GDM1 (cell line): ENCODE data around the gene PLD6.
"Not testable (repeated sequence)": the region's sequence is repeated elsewhere in the genome, so short reads cannot be mapped to it uniquely, and the experiment has no call there.

Source experiments
- DNase-seq: peaks from one replicate; lab custom pipeline; 2025; lab: John Stamatoyannopoulos, UW

Gene PLD6

GRCh38 chr17:17176341-17176740 lies 29.8 kb downstream of the PLD6 start:
- no peak for DNase-seq

GRCh38 chr17:17175917-17176316 lies 30.2 kb downstream of the PLD6 start:
- DNase-seq = no peak

GRCh38 chr17:17175340-17175739 lies 30.8 kb downstream of the PLD6 start:
- DNase-seq = no peak

- DNase-seq = no peak
Observed at GRCh38 chr17:17173921-17174320, 32.2 kb downstream of the PLD6 start.

GRCh38 chr17:17172990-17173389 lies 33.1 kb downstream of the PLD6 start:
- no peak for DNase-seq

- DNase-seq = no peak
Observed at GRCh38 chr17:17172001-17172939, 33.9 kb downstream of the PLD6 start.

- no peak for DNase-seq
Observed at GRCh38 chr17:17171186-17171585, 34.9 kb downstream of the PLD6 start.

GRCh38 chr17:17170346-17170985 lies 35.7 kb downstream of the PLD6 start:
- DNase-seq = no peak

- no peak for DNase-seq
Observed at GRCh38 chr17:17169396-17169795, 36.7 kb downstream of the PLD6 start.

GRCh38 chr17:17168401-17168800 lies 37.7 kb downstream of the PLD6 start:
- no peak for DNase-seq

GRCh38 chr17:17167986-17168385 lies 38.1 kb downstream of the PLD6 start:
- DNase-seq = no peak

GRCh38 chr17:17167356-17167755 lies 38.8 kb downstream of the PLD6 start:
- no peak for DNase-seq

- no peak for DNase-seq
Observed at GRCh38 chr17:17166446-17166845, 39.7 kb downstream of the PLD6 start.

- DNase-seq = no peak
Observed at GRCh38 chr17:17165666-17166308, 40.3 kb downstream of the PLD6 start.

GRCh38 chr17:17164676-17165075 lies 41.5 kb downstream of the PLD6 start:
- DNase-seq = no peak

GRCh38 chr17:17164156-17164555 lies 42.0 kb downstream of the PLD6 start:
- DNase-seq = no peak

GRCh38 chr17:17161759-17162158 lies 44.4 kb downstream of the PLD6 start:
- no peak for DNase-seq

GRCh38 chr17:17161121-17161520 lies 45.0 kb downstream of the PLD6 start:
- no peak for DNase-seq

GRCh38 chr17:17159571-17159970 lies 46.6 kb downstream of the PLD6 start:
- DNase-seq = no peak

GRCh38 chr17:17158506-17158905 lies 47.6 kb downstream of the PLD6 start:
- DNase-seq = not testable (repeated sequence)

GRCh38 chr17:17157041-17157440 lies 49.1 kb downstream of the PLD6 start:
- no peak for DNase-seq

GRCh38 chr17:17156511-17156910 lies 49.6 kb downstream of the PLD6 start:
- no peak for DNase-seq

GRCh38 chr17:17156107-17156506 lies 50.0 kb downstream of the PLD6 start:
- no peak for DNase-seq
